ENCODE results near the gene CTDNEP1.

DNA sequence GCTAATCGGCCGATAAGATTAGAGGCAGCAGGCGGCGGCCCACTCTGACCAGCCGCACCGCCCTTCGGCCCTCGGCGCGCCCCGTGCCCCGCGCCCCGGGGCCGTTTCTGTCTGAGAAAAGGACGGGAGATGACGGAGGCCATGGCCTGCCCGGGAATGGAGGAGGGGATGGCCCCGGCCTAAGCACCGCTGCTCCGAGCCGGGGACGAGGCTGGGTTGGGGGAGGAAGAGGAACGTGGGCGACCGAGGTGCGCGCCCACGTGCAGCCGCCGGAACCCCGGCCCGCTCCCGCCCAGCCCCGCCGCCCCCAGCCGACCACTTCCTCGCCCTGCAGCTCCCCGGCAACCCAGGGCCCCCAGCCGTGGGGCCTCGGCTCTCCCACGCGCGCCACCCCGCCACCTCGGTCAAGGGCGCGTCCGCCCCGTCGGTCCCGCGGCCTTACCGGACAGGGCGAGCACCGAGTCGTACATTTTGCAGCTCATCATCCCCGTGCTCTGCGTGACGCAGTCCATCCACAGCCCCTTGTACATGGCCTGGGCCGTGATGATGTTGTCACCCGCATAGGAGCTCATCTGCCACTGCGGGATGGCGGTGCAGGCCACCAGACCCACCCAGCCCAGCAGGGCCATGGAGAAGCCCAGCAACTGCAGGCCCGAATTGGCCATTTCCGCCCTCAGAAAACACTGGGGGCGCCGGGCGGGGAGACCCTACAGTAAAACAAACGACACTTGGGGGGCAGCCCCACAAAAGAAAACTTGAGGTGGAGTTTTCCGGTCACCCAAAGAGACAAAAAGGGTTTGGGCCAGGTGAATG is 10.1 kb upstream of the CTDNEP1 start:
- TF ChIP-seq, protein P1, sequence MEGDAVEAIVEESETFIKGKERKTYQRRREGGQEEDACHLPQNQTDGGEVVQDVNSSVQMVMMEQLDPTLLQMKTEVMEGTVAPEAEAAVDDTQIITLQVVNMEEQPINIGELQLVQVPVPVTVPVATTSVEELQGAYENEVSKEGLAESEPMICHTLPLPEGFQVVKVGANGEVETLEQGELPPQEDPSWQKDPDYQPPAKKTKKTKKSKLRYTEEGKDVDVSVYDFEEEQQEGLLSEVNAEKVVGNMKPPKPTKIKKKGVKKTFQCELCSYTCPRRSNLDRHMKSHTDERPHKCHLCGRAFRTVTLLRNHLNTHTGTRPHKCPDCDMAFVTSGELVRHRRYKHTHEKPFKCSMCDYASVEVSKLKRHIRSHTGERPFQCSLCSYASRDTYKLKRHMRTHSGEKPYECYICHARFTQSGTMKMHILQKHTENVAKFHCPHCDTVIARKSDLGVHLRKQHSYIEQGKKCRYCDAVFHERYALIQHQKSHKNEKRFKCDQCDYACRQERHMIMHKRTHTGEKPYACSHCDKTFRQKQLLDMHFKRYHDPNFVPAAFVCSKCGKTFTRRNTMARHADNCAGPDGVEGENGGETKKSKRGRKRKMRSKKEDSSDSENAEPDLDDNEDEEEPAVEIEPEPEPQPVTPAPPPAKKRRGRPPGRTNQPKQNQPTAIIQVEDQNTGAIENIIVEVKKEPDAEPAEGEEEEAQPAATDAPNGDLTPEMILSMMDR (IDR thresholded peaks at IDR 0.05; ENCODE audit: borderline replicate concordance, extremely low read depth, low read length, poor library complexity, severe bottlenecking) = no peak
- no peak for TF ChIP-seq EZH2 (IDR thresholded peaks at IDR 0.05; ENCODE audit: borderline replicate concordance, low read depth, low read length, severe bottlenecking)

Measured in DND-41 (cell line).